ENCODE measurements around the gene ADAMTSL3.
A peak's percentile ranks its signal among the peaks of the same experiment; 100 is the strongest.
"Not testable (repeated sequence)": the region's sequence is repeated elsewhere in the genome, so short reads cannot be mapped to it uniquely, and the experiment has no call there.

Gene ADAMTSL3

GRCh38 chr15:84079885-84080777, 426.2 kb downstream of the ADAMTSL3 start:
- in situ Hi-C loops (cut with MboI; ENCODE audit: low sequenced_read_pairs, unreplicated experiment): no loop called here
- DNase-seq (ENCODE audit: low spot score): peak; percentile 67
- TF ChIP-seq, protein P1, sequence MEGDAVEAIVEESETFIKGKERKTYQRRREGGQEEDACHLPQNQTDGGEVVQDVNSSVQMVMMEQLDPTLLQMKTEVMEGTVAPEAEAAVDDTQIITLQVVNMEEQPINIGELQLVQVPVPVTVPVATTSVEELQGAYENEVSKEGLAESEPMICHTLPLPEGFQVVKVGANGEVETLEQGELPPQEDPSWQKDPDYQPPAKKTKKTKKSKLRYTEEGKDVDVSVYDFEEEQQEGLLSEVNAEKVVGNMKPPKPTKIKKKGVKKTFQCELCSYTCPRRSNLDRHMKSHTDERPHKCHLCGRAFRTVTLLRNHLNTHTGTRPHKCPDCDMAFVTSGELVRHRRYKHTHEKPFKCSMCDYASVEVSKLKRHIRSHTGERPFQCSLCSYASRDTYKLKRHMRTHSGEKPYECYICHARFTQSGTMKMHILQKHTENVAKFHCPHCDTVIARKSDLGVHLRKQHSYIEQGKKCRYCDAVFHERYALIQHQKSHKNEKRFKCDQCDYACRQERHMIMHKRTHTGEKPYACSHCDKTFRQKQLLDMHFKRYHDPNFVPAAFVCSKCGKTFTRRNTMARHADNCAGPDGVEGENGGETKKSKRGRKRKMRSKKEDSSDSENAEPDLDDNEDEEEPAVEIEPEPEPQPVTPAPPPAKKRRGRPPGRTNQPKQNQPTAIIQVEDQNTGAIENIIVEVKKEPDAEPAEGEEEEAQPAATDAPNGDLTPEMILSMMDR (IDR thresholded peaks at IDR 0.05; ENCODE audit: borderline replicate concordance, control extremely low read depth, extremely low read depth, insufficient read depth, missing control alignments): no peak

DNA sequence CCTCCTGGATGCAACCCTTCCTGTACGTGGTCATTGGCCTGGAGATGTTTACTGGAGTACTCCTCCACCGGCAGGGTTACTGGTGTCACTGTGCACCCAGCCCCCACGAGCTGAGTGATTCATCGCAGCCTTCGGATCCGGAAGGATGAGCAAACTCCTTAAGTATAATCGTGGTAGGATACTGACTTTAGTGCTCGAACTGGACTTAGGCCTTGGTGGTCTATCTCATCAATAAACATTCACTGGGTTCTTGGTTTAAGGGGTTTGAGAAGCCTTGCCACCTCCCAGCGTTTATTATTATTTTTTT, 426.8 kb downstream of the ADAMTSL3 start:
- DNase-seq (ENCODE audit: low spot score); in situ Hi-C loops (cut with MboI; ENCODE audit: low sequenced_read_pairs, unreplicated experiment): not testable (repeated sequence)

DNA sequence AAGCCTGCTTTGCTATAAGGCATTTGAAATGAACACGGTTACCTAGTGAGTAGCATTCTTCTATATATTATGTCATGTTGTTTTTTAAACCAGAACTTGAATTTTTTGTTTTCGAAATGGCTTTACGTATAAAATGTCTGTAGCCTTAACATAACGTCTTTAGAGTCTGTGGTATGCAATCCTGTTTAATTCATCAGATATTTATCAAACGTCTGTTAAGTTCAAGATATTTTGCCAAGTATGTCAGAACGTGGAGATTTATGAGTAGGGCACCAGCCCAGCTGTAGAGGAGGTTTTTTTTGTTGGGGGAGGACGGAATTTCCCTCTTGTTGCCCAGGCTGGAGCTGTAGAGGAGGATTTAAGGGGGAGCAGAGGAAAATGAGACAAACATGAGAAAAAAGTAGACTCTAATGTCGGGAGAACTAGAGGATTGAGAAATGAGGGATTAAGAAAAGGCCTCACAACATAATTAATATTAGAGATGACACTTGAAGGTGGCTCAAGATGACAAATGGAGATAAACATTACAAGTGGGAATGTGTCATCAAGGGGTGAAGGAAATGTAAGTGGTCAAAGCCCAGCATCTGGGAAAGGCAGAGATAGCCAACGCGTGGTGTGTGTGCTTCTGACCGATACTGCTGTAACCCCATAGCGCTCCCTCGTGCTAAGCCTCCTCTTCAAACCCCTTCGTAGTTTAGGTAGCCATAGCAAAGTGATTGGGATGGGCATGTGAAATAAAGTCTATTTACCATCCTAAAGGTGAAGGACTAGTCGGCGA, 427.7 kb downstream of the ADAMTSL3 start:
- in situ Hi-C loops (cut with MboI; ENCODE audit: low sequenced_read_pairs, unreplicated experiment): no loop called here
- TF ChIP-seq, protein P1 (IDR thresholded peaks at IDR 0.05; ENCODE audit: borderline replicate concordance, control extremely low read depth, extremely low read depth, insufficient read depth, missing control alignments): no peak

DNA sequence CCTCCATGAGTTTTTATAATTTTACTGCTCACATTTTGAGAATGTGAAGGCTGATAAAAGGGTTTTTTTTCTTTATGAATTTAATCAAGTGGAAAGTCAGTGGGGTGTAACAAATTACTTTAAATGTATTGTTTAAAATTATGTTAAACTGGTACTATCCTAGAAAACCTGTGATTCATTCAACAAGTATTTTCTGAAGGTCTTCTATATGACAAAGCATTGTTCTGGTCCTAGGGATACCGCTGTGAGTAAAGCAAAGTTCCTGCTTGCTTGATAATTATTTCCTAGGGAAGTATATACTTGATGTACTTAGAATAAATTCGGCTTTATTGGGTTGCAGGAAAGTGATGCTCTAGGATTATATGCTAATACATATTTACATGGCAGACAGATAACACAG, 428.8 kb downstream of the ADAMTSL3 start:
- no peak for DNase-seq (ENCODE audit: low spot score)
- in situ Hi-C loops (cut with MboI; ENCODE audit: low sequenced_read_pairs, unreplicated experiment): no loop called here
- TF ChIP-seq, protein P1 (IDR thresholded peaks at IDR 0.05; ENCODE audit: borderline replicate concordance, control extremely low read depth, extremely low read depth, insufficient read depth, missing control alignments): no peak

More for the DNA sequence above, 427.7 kb downstream of the ADAMTSL3 start:
- no peak for DNase-seq (ENCODE audit: low spot score)

- in situ Hi-C loops (cut with MboI; ENCODE audit: low sequenced_read_pairs, unreplicated experiment); DNase-seq (ENCODE audit: low spot score): not testable (repeated sequence)
These were observed 432.1 kb downstream of the ADAMTSL3 start for GRCh38 chr15:84086071-84086470.

All from GM13976 (cell line).